Spleen (tissue), 11 donors: Measurements from ENCODE around the gene MRPL49. TPM values are rescaled to one million over a fixed set of nuclear protein-coding genes. Genes with fewer than 3 reads are reported as not detected.

Experiments used
- DNase-seq: peaks from one replicate; pipeline ENCODE4 v3.0.0-alpha.2; 2020
- H3K27ac ChIP-seq, 8 donors: fragments of 200-600 bp; sonication (generic) in 7 of 8; 1 replicate in 4 of 8; 2 replicates in 4 of 8; pipeline versions ENCODE4 v1.5.0 to v1.8.0; 2016 to 2021; ENCODE audit warnings: inconsistent platforms in 4 of 8, mild to moderate bottlenecking in 4 of 8, moderate library complexity in 1 of 8
- H3K27me3 ChIP-seq, 7 donors: fragments of 200-600 bp; sonication (generic) in 6 of 7; replicated peaks in 1 of 7; 1 replicate in 4 of 7; 2 replicates in 3 of 7; pipeline versions ENCODE4 v1.5.0 to v1.8.0; 2016 to 2021; ENCODE audit warnings: inconsistent platforms in 3 of 7, mild to moderate bottlenecking in 1 of 7
- H3K36me3 ChIP-seq, 6 donors: fragments of 200-600 bp; sonication (generic) in 5 of 6; 1 replicate in 4 of 6; 2 replicates in 2 of 6; pipeline versions ENCODE4 v1.5.0 to v1.8.0; 2016 to 2021; ENCODE audit warnings: inconsistent platforms in 2 of 6
- H3K4me1 ChIP-seq, 6 donors: fragments of 200-600 bp; sonication (generic) in 5 of 6; 1 replicate in 3 of 6; 2 replicates in 3 of 6; pipeline versions ENCODE4 v1.5.0 to v1.8.0; 2016 to 2021; ENCODE audit warnings: inconsistent platforms in 3 of 6
- H3K4me3 ChIP-seq, 8 donors: fragments of 200-600 bp; sonication (generic) in 7 of 8; 1 replicate in 4 of 8; 2 replicates in 4 of 8; pipeline versions ENCODE4 v1.5.0 to v1.8.0; 2016 to 2021; ENCODE audit warnings: inconsistent platforms in 4 of 8, mild to moderate bottlenecking in 4 of 8, moderate library complexity in 2 of 8
- H3K9me3 ChIP-seq, 8 donors: fragments of 200-600 bp; sonication (generic) in 7 of 8; 1 replicate in 4 of 8; 2 replicates in 4 of 8; pipeline versions ENCODE4 v1.5.0 to v1.8.0; 2016 to 2021; ENCODE audit warnings: inconsistent platforms in 4 of 8
- POLR2A ChIP-seq, 3 donors: fragments of 450-650 bp; IDR thresholded peaks; one replicate each; pipeline ENCODE4 v1.5.1; 2017; ENCODE audit warnings: antibody characterized with exemption in 3 of 3, mild to moderate bottlenecking in 1 of 3
- POLR2AphosphoS5 ChIP-seq, 3 donors: sonication (generic); formaldehyde crosslinking; IDR thresholded peaks; one replicate each; pipeline ENCODE4 v1.5.1; 2017; ENCODE audit warnings: antibody characterized with exemption in 3 of 3
- WGBS, 5 donors: extraction: QIAGEN DNeasy Blood & Tissue Kit in 3 of 5; methylation state at CpG; one replicate each; pipeline versions ENCODE4 v1.1.5 to v1.1.7; 2013 to 2018; 5-methylcytosine and 5-hydroxymethylcytosine counted together
- intact Hi-C: fragments of 100-400 bp; cut with DNase I; formaldehyde crosslinking; loops from one replicate; pipeline ENCODE4 v1.15.0; 2023; ENCODE audit warnings: low total_unique reads
- polyA plus RNA-seq, 3 donors: library from polyadenylated mRNA; stranded (reverse); fragments of 200-250 nt; gene quantifications; one replicate each; pipeline ENCODE4 v1.2.1, GENCODE V29; 2013
- total RNA-seq, 7 donors: library from RNA; depleted of rRNA in 3 of 7; stranded (reverse); fragments of >200 nt in 3 of 7; fragmentation: NEBNext Ultra II Directional in 4 of 7; extraction: Animal tissue kit (Norgen Biotek cat#: 25700) in 4 of 7; gene quantifications; one replicate each; pipeline versions ENCODE4 v1.1.0 to v1.2.1, GENCODE V29; 2016 to 2021
- TF ChIP-seq, protein P1 (sequence below), 11 experiments: fragments of 200-600 bp in 7 of 11; fragments of 450-650 bp in 4 of 11; sonication (generic) in 4 of 11; IDR thresholded peaks in 8 of 11; conservative IDR thresholded peaks in 3 of 11; 1 replicate in 7 of 11; 2 replicates in 4 of 11; pipeline versions ENCODE4 v1.4.0 to v1.8.0; 2016 to 2021; ENCODE audit warnings: antibody characterized with exemption in 11 of 11, inconsistent platforms in 4 of 11, mild to moderate bottlenecking in 1 of 11
- donor health status: healthy with polysubstance abuse.
- donor health status: DM: no; HTN: no; CAD: no; lungs with moderate emphysema.
- donor health status: DM: no; HTN: no; CAD: no.
- donor health status: Bipolar disorder and iron deficiency.
- donor health status: healthy.
- donor health status: DM: no; HTN: no; CAD: no.
- donor health status: DM: yes; HTN: yes; CAD: no.

The MRPL49 gene
- total and polyA plus RNA-seq, 10 donors = 20.0 to 51.2 (median 40.1) TPM

DNA sequence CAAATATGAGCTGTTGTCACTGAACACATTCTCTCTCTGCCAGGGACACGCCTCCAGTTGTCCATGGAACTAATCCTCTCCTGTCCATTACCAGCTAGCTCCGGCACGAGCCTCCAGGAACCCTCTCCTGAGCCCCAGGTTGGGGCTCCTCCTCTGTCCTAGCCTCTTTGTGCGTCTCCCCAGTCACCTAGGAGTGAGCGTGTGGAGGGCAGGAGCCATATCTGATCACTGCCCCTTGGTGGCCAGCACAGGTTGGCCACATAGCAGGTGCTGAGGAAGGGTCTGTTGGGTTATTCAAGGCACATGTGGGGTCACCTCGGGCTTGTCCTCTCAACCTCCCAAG lies 9.7 kb downstream of the MRPL49 start:
- peaks cover 9 to 62% (median 60%) of the 10 kb centered on the region in 6 donors for H3K36me3 ChIP-seq
- no peaks in the 10 kb centered on the region for H3K27me3 ChIP-seq
- peak overlapping the region in 7 of 8 donors; percentile 77 to 98 (median 95) for H3K4me3 ChIP-seq
- DNase-seq = peak; percentile 74
- no peaks in the 10 kb centered on the region for H3K9me3 ChIP-seq
- H3K4me1 ChIP-seq = peaks cover 38 to 86% (median 58%) of the 10 kb centered on the region in 6 donors
- WGBS, 5 donors = 51 to 75% (median 71%) methylated on average over 6 of the region's 6 CpGs
- intact Hi-C loops = no loop called here
- H3K27ac ChIP-seq = peak overlapping the region in 7 of 8 donors; percentile 9 to 100 (median 92)
- TF ChIP-seq POLR2AphosphoS5 (IDR thresholded peaks at IDR 0.05) (no peak), POLR2A (IDR thresholded peaks at IDR 0.05) (no peak)
- TF ChIP-seq, protein P1, sequence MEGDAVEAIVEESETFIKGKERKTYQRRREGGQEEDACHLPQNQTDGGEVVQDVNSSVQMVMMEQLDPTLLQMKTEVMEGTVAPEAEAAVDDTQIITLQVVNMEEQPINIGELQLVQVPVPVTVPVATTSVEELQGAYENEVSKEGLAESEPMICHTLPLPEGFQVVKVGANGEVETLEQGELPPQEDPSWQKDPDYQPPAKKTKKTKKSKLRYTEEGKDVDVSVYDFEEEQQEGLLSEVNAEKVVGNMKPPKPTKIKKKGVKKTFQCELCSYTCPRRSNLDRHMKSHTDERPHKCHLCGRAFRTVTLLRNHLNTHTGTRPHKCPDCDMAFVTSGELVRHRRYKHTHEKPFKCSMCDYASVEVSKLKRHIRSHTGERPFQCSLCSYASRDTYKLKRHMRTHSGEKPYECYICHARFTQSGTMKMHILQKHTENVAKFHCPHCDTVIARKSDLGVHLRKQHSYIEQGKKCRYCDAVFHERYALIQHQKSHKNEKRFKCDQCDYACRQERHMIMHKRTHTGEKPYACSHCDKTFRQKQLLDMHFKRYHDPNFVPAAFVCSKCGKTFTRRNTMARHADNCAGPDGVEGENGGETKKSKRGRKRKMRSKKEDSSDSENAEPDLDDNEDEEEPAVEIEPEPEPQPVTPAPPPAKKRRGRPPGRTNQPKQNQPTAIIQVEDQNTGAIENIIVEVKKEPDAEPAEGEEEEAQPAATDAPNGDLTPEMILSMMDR (IDR thresholded peaks at IDR 0.05 in 8 of 11, conservative IDR thresholded peaks at IDR 0.05 in 3 of 11) = no peak

DNA sequence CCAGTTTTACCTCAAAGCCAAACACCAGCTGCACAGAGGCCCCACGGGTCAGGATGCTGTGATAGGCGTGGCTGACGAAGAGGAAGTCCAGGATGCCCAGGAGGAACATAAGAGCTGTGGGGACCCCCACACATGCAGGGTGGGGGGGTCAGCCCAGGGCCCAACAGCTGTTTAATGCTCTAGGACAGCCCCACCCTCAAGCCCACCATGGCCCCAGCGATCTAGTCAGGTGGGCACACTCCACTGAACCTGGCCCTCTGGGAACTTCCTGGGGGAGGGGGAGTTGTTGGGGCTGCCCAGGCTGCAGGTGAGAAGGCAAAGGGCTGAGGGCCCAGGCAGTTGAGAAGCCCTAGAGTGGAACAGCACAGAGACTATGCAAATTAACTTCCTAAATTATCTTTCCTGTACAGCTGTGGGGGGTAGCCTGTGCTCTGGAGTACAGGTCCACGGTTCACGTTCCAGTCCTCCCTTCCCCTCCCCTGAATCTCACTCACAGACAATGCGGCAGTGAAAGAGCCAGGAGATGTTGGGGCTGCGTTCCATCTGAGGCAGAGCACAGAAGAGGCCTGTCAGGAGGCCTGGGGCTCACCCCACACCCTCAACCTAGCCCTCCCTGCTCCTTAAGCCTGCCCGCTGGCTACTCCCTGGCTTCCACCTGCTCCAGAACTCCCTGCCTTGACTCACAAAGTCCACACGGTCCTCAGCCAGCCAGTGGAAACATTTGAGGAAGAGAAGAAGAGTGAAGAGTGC lies 10.3 kb downstream of the MRPL49 start:
- DNase-seq = peak; percentile 89
- no peaks in the 10 kb centered on the region for H3K9me3 ChIP-seq
- 47 to 66% (median 55%) methylated on average over 9 to 10 of the region's 10 CpGs for WGBS, 5 donors
- intact Hi-C loops = no loop called here
- TF ChIP-seq POLR2A (IDR thresholded peaks at IDR 0.05) (peak in 1 of 3 donors; percentile 12), POLR2AphosphoS5 (IDR thresholded peaks at IDR 0.05) (peak; percentile 46 to 80 (median 70))
- TF ChIP-seq, protein P1 (IDR thresholded peaks at IDR 0.05 in 8 of 11, conservative IDR thresholded peaks at IDR 0.05 in 3 of 11) = no peak
- peak overlapping the region; percentile 77 to 99 (median 96) for H3K4me3 ChIP-seq
- H3K36me3 ChIP-seq = peaks cover 9 to 57% (median 54%) of the 10 kb centered on the region in 6 donors
- no peaks in the 10 kb centered on the region for H3K27me3 ChIP-seq
- H3K4me1 ChIP-seq = peaks cover 38 to 85% (median 58%) of the 10 kb centered on the region in 6 donors
- peak overlapping the region; percentile 3 to 100 (median 96) for H3K27ac ChIP-seq

DNA sequence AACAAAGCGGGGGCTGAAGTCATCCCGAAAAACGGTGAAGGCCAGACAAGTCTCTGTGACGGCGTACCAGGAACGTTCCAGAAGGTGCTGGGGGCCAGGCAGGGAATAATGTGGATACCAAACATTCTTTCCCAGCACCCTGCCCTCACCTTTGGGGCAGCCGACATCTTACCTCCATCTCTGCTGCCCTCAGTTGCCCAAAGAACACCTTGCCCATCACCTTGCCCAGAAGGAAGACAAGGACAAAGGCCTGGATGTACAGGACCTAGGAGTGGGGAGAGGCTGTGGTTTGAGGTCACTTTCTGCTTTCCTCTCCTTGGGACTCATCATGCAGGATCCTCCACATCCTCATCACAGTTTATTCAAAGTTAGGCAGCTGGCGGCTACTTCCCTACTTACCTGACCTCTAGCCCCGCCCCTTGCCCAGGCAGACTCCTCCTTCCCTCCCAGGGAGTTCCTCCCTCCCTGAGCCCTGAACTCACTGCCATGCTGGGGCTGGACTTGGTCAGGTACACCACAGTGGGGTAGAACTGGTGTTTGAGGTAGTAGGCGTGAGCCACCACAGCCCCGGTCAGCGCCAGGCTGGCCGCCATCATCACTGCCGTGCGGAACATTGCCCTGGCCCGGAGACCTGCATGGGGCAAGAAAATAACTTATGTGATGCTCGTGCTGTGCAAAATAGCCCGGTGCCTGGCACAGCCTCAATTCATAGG lies 11.0 kb downstream of the MRPL49 start:
- DNase-seq = peak; percentile 93
- intact Hi-C loops = no loop called here
- no peaks in the 10 kb centered on the region for H3K9me3 ChIP-seq
- H3K27me3 ChIP-seq = no peaks in the 10 kb centered on the region
- TF ChIP-seq POLR2AphosphoS5 (IDR thresholded peaks at IDR 0.05) = peak; percentile 45 to 68 (median 64)
- TF ChIP-seq, protein P1 (IDR thresholded peaks at IDR 0.05 in 8 of 11, conservative IDR thresholded peaks at IDR 0.05 in 3 of 11) = no peak
- TF ChIP-seq POLR2A (IDR thresholded peaks at IDR 0.05) = no peak
- H3K27ac ChIP-seq = peak overlapping the region; percentile 3 to 100 (median 98)
- WGBS, 5 donors = 32 to 48% (median 36%) methylated on average over 14 to 18 of the region's 18 CpGs
- peaks cover 38 to 84% (median 58%) of the 10 kb centered on the region in 6 donors for H3K4me1 ChIP-seq
- H3K4me3 ChIP-seq = peak overlapping the region; percentile 77 to 99 (median 96)
- H3K36me3 ChIP-seq = peaks cover 5 to 49% (median 47%) of the 10 kb centered on the region in 6 donors

DNA sequence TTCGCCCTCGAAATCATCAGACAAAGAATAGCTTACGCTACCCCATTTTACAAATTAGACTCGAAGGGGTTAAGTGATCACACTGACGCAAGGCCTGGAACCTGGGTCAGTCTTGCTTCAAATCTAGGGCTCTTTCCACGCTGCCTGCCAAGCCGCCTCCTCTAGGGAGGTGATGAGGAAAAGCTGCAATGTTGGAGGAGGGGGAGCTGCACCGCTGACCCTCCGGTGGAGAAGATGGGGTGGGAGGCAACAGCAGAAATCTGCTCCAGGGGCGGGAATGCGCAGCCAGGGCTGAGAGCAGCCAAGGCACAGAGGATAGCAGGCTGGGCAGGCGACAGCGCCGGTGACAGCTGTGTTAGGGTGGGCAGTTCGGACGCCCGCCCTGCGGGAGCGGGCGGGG lies 11.6 kb downstream of the MRPL49 start:
- H3K9me3 ChIP-seq = no peaks in the 10 kb centered on the region
- WGBS, 5 donors = 0 to 3% (median 2%) methylated on average over 10 to 20 of the region's 20 CpGs
- peaks cover 5 to 43% (median 41%) of the 10 kb centered on the region in 6 donors for H3K36me3 ChIP-seq
- H3K27me3 ChIP-seq = no peaks in the 10 kb centered on the region
- intact Hi-C loops = no loop called here
- peak overlapping the region; percentile 77 to 99 (median 96) for H3K4me3 ChIP-seq
- no peak for DNase-seq
- TF ChIP-seq, protein P1 (IDR thresholded peaks at IDR 0.05 in 8 of 11, conservative IDR thresholded peaks at IDR 0.05 in 3 of 11) = no peak
- no peak for TF ChIP-seq POLR2A (IDR thresholded peaks at IDR 0.05)
- no peak for TF ChIP-seq POLR2AphosphoS5 (IDR thresholded peaks at IDR 0.05)
- H3K27ac ChIP-seq = peak overlapping the region; percentile 92 to 100 (median 98)
- H3K4me1 ChIP-seq = peaks cover 38 to 78% (median 58%) of the 10 kb centered on the region in 6 donors
